Right lobe of liver (tissue), 6 donors: ENCODE results near the gene C1D. TPM values are rescaled to one million over a fixed set of nuclear protein-coding genes. Genes with fewer than 3 reads are reported as not detected.

ENCODE experiments used
- ATAC-seq, 4 donors: fragments of 200-7000 bp; cut with Tn5 transposase; one replicate each; pipeline ENCODE4 v1.9.1; 2020; ENCODE audit warnings: mild to moderate bottlenecking in 4 of 4, moderate library complexity in 4 of 4
- DNase-seq, 3 donors: peaks; one replicate each; pipeline ENCODE4 v3.0.0-alpha.2; 2020
- H3K27ac ChIP-seq, 3 donors: fragments of 200-600 bp; one replicate each; pipeline ENCODE4 v1.8.0; 2022
- H3K27me3 ChIP-seq, 2 donors: fragments of 200-600 bp; one replicate each; pipeline ENCODE4 v1.8.0; 2022
- H3K36me3 ChIP-seq, 4 donors: fragments of 200-600 bp; sonication (generic) in 1 of 4; one replicate each; pipeline versions ENCODE4 v1.5.1 to v1.8.0; 2017 to 2022; ENCODE audit warnings: control low read depth in 1 of 4
- H3K4me1 ChIP-seq, 4 donors: fragments of 200-600 bp; sonication (generic) in 1 of 4; one replicate each; pipeline versions ENCODE4 v1.5.1 to v1.8.0; 2017 to 2022; ENCODE audit warnings: control low read depth in 1 of 4
- H3K4me3 ChIP-seq, 3 donors: fragments of 200-600 bp; one replicate each; pipeline ENCODE4 v1.8.0; 2022
- H3K9me3 ChIP-seq, 4 donors: fragments of 200-600 bp; sonication (generic) in 1 of 4; one replicate each; pipeline versions ENCODE4 v1.5.1 to v1.8.0; 2017 to 2022; ENCODE audit warnings: control low read depth in 1 of 4
- CTCF ChIP-seq, 4 donors: fragments of 200-600 bp in 3 of 4; fragments of 450-650 bp in 1 of 4; IDR thresholded peaks; one replicate each; pipeline versions ENCODE4 v1.5.1 to v1.8.0; 2016 to 2022; ENCODE audit warnings: antibody characterized with exemption in 4 of 4, mild to moderate bottlenecking in 2 of 4
- POLR2A ChIP-seq: fragments of 450-650 bp; IDR thresholded peaks from one replicate; pipeline ENCODE4 v1.6.1; 2017; ENCODE audit warnings: antibody characterized with exemption, mild to moderate bottlenecking
- WGBS: methylation state at CpG from one replicate; pipeline ENCODE4 v1.1.6; 2018; ENCODE audit warnings: low coverage, low lambda C conversion rate; ENCODE audit not compliant: insufficient coverage; ENCODE audit errors: missing lambda C conversion rate; 5-methylcytosine and 5-hydroxymethylcytosine counted together
- intact Hi-C, 2 donors: fragments of 100-400 bp; cut with DNase I; formaldehyde crosslinking; loops; one replicate each; pipeline versions ENCODE4 v1.11.2 to v1.14.1; 2022
- long read RNA-seq: library from polyadenylated mRNA; unstranded; transcript quantifications from one replicate; pipeline ENCODE4 v2.0.0, GENCODE V29; 2019
- total RNA-seq, 6 experiments: library from RNA; depleted of rRNA in 2 of 6; stranded (reverse); fragments of >200 nt in 2 of 6; fragmentation: NEBNext Ultra II Directional in 3 of 6; extraction: Animal tissue kit (Norgen Biotek cat#: 25700) in 3 of 6; gene quantifications; one replicate each; pipeline versions ENCODE4 v1.1.0 to v1.2.4, GENCODE V29; 2016 to 2023
- donor health status: DM: no; HTN: yes; CAD: no.
- donor health status: DM: no; HTN: no; CAD: no.
- donor health status: DM: no; HTN: no; CAD: no.
- donor health status: DM: no; HTN: yes; CAD: no.
- donor health status: DM: no; HTN: yes; CAD: no.

The C1D gene
- total RNA-seq = 10 to 100 TPM in 5 of 6 experiments, 1 to 10 TPM in 1; 7.1 to 42.8 (median 15.0) TPM
- long read RNA-seq, transcript C1D-204 (5 exons, 736 nt) = major isoform, 8 of 16 reads
- long read RNA-seq, partial matches to known transcripts = 1 of 16 reads
- long read RNA-seq, other reads (novel, unspliced or antisense) = 5 of 16 reads

- peaks cover 0 to 19% (median 4%) of the 10 kb centered on the region in 4 donors for H3K4me1 ChIP-seq
- TF ChIP-seq POLR2A (peak; percentile 66), CTCF (IDR thresholded peaks at IDR 0.05) (no peak)
- under 1% methylated on average over 19 of the region's 34 CpGs for WGBS
These were observed at the start of gene C1D for GRCh38 chr2:68062680-68063387. C1D (minus strand) TSS chr2:68063004; CDS start chr2:68047310, 15,694 bp downstream.

GRCh38 chr2:68110102-68110501 lies 47.3 kb upstream of the C1D start:
- H3K27me3 ChIP-seq = no peaks in the 10 kb centered on the region
- ATAC-seq (no peak), DNase-seq (no peak)
- H3K4me3 ChIP-seq = no peak overlapping the region
- no peaks in the 10 kb centered on the region for H3K9me3 ChIP-seq
- H3K4me1 ChIP-seq = no peaks in the 10 kb centered on the region
- TF ChIP-seq POLR2A (no peak), CTCF (IDR thresholded peaks at IDR 0.05) (no peak)
- H3K36me3 ChIP-seq = no peaks in the 10 kb centered on the region
- intact Hi-C loops = no loop called here
- WGBS = 74% methylated on average over 3 of the region's 3 CpGs
- no peak overlapping the region for H3K27ac ChIP-seq

More at GRCh38 chr2:68062680-68063387, at the start of gene C1D:
- Histone ChIP-seq H3K36me3 (no peaks in the 10 kb centered on the region), H3K9me3 (no peaks in the 10 kb centered on the region), H3K4me3 (peak within 1 kb of the TSS; percentile 72 to 94 (median 81)), H3K27ac (peak within 1 kb of the TSS; percentile 82 to 90 (median 86)), H3K27me3 (no peaks in the 10 kb centered on the region)
- ATAC-seq (peak; percentile 99 to 100 (median 99)), DNase-seq (peak; percentile 95)
- intact Hi-C loops = no loop called here

- Histone ChIP-seq H3K27ac (no peak overlapping the region), H3K4me3 (no peak overlapping the region), H3K27me3 (no peaks in the 10 kb centered on the region), H3K9me3 (no peaks in the 10 kb centered on the region), H3K36me3 (no peaks in the 10 kb centered on the region), H3K4me1 (no peaks in the 10 kb centered on the region)
- intact Hi-C loops = no loop called here
- ATAC-seq (no peak), DNase-seq (no peak)
- TF ChIP-seq POLR2A (no peak), CTCF (IDR thresholded peaks at IDR 0.05) (no peak)
- WGBS = 67% methylated on average over 3 of the region's 3 CpGs
These were observed 45.3 kb upstream of the C1D start for GRCh38 chr2:68108120-68108519.

GRCh38 chr2:68107475-68107874 lies 44.7 kb upstream of the C1D start:
- no peak overlapping the region for H3K4me3 ChIP-seq
- WGBS = 97% methylated on average over 2 of the region's 2 CpGs
- no peaks in the 10 kb centered on the region for H3K4me1 ChIP-seq
- TF ChIP-seq POLR2A (no peak), CTCF (IDR thresholded peaks at IDR 0.05) (no peak)
- intact Hi-C loops = no loop called here
- H3K9me3 ChIP-seq = no peaks in the 10 kb centered on the region
- DNase-seq (no peak), ATAC-seq (no peak)
- no peaks in the 10 kb centered on the region for H3K27me3 ChIP-seq
- no peaks in the 10 kb centered on the region for H3K36me3 ChIP-seq
- H3K27ac ChIP-seq = no peak overlapping the region
